ENCODE results near the gene GABBR2. TPM values are rescaled to one million over a fixed set of nuclear protein-coding genes. Genes with fewer than 3 reads are reported as not detected.
A peak's percentile ranks its signal among the peaks of the same experiment; 100 is the strongest.

Gene GABBR2
- total RNA-seq, 1 experiment from 2014 or later = 0.33 TPM

- Mint-ChIP-seq H3K4me3 (ENCODE audit: low read depth, unreplicated experiment) (no peak overlapping the region), H3K27me3 (ENCODE audit: unreplicated experiment) (peaks cover 59% of the 10 kb centered on the region), H3K4me1 (ENCODE audit: low read depth, unreplicated experiment) (no peaks in the 10 kb centered on the region), H3K27ac (ENCODE audit: unreplicated experiment) (no peak overlapping the region), H3K36me3 (ENCODE audit: insufficient read depth, unreplicated experiment) (no peaks in the 10 kb centered on the region), H3K9me3 (ENCODE audit: low read depth, unreplicated experiment) (no peaks in the 10 kb centered on the region)
- CTCF ChIA-PET = no interaction called here
- no peak for DNase-seq
- intact Hi-C loops (cut with micrococcal nuclease; ENCODE audit: unreplicated experiment) = no loop called here
- TF ChIP-seq, protein P1, sequence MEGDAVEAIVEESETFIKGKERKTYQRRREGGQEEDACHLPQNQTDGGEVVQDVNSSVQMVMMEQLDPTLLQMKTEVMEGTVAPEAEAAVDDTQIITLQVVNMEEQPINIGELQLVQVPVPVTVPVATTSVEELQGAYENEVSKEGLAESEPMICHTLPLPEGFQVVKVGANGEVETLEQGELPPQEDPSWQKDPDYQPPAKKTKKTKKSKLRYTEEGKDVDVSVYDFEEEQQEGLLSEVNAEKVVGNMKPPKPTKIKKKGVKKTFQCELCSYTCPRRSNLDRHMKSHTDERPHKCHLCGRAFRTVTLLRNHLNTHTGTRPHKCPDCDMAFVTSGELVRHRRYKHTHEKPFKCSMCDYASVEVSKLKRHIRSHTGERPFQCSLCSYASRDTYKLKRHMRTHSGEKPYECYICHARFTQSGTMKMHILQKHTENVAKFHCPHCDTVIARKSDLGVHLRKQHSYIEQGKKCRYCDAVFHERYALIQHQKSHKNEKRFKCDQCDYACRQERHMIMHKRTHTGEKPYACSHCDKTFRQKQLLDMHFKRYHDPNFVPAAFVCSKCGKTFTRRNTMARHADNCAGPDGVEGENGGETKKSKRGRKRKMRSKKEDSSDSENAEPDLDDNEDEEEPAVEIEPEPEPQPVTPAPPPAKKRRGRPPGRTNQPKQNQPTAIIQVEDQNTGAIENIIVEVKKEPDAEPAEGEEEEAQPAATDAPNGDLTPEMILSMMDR (IDR thresholded peaks at IDR 0.05; ENCODE audit: unreplicated experiment) = no peak
- BruUV-seq (replicated peaks) = no TSS peak
These were observed 368.5 kb downstream of the GABBR2 start for GRCh38 chr9:98339987-98340800.

DNA sequence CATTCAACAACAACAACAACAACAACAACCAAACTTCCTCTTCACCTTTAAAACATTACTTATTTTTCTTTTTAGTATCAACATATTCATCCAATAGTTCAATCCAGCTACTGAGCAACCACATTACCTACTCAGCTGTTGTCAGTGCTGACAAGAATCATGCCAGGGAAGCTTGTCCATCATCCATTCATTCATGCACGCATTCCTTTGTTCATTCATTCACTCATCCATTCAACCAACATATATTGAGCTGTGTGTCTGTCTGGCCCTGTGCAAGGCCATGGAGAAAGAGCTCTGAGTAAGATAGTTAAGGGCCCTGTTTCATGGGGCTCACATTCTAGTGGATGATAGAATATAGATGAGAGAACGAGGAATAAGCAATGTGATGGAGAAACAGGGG, 373.1 kb downstream of the GABBR2 start:
- CTCF ChIA-PET = no interaction called here
- H3K27me3 Mint-ChIP-seq (ENCODE audit: unreplicated experiment) = peaks cover 26% of the 10 kb centered on the region
- H3K4me3 Mint-ChIP-seq (ENCODE audit: low read depth, unreplicated experiment) = no peak overlapping the region
- no peaks in the 10 kb centered on the region for H3K4me1 Mint-ChIP-seq (ENCODE audit: low read depth, unreplicated experiment)
- BruUV-seq (replicated peaks) = no TSS peak
- DNase-seq = no peak
- intact Hi-C loops (cut with micrococcal nuclease; ENCODE audit: unreplicated experiment) = no loop called here
- TF ChIP-seq, protein P1 (IDR thresholded peaks at IDR 0.05; ENCODE audit: unreplicated experiment) = no peak
- H3K27ac Mint-ChIP-seq (ENCODE audit: unreplicated experiment) = no peak overlapping the region
- no peaks in the 10 kb centered on the region for H3K36me3 Mint-ChIP-seq (ENCODE audit: insufficient read depth, unreplicated experiment)
- H3K9me3 Mint-ChIP-seq (ENCODE audit: low read depth, unreplicated experiment) = no peaks in the 10 kb centered on the region

DNA sequence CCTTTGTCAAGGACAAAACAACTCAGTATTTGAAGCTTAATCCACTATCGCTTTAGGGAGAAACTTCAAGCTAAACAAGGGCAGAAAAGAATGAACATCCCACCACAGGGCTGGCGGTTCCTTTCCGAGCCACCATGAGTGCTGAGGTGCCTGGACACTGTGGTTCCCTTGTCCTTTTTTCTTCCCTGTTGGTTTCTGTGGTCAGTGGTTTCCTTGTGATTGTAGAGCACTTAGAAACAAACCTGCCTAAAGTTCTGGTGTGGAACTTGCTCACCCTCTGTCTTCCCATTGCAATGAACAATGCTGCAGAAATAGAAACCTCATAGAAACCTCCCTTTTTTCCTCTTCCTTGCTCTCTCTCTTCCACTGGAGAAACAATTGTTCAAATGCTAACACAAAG, 373.9 kb downstream of the GABBR2 start:
- intact Hi-C loops (cut with micrococcal nuclease; ENCODE audit: unreplicated experiment) = no loop called here
- H3K4me1 Mint-ChIP-seq (ENCODE audit: low read depth, unreplicated experiment) = no peaks in the 10 kb centered on the region

DNA sequence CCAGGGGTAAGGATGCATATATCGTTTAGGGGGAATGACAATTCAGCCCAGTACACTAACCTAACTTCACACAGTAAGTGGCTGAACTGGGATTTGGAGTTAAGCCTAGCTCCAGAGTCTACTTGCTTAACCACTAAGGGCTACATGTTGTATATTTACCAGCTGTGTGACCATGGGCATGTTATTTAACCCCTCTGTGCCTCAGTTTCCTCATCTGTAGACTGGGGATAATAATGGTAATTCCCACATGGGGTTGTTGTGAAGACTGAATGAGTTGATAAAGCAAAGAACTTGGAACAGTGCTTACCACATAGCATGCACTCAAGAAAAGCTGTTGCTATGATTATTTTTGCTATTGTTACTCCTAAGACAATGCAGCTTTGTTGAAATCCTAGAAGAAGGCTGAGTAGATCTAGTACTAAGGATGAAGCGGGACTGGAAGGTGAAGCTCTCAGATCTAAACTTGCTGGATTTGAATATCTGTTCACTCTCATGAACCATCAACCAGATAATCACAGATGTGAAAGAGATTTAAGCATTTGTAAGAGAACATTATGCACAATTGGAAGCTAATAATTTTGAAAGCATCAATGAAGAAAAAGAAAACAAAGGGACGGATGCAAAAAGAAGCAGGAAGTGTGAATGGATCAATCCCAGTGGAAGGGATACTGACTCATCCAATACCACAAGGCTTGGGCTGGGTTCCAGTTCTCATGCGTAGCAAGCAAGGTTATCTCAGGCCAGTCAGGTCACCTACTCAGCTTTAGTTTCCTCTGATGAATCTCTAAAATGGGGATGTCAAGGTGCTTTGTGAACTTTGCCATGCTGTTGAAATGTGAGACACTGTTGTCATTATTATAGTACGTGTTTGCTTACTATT, 374.8 kb downstream of the GABBR2 start:
- Mint-ChIP-seq H3K9me3 (ENCODE audit: low read depth, unreplicated experiment) (no peaks in the 10 kb centered on the region), H3K36me3 (ENCODE audit: insufficient read depth, unreplicated experiment) (no peaks in the 10 kb centered on the region), H3K27ac (ENCODE audit: unreplicated experiment) (peak overlapping the region; percentile 31), H3K27me3 (ENCODE audit: unreplicated experiment) (peaks cover 42% of the 10 kb centered on the region), H3K4me1 (ENCODE audit: low read depth, unreplicated experiment) (no peaks in the 10 kb centered on the region), H3K4me3 (ENCODE audit: low read depth, unreplicated experiment) (no peak overlapping the region)
- TF ChIP-seq, protein P1 (IDR thresholded peaks at IDR 0.05; ENCODE audit: unreplicated experiment) = no peak
- CTCF ChIA-PET = interaction anchor here (0.7 kb wide), 1 partner anchor 42 kb away, joined by 3 read pairs; no protein-coding TSS in a partner anchor
- peak; percentile 49 for DNase-seq
- intact Hi-C loops (cut with micrococcal nuclease; ENCODE audit: unreplicated experiment) = no loop called here
- BruUV-seq (replicated peaks) = no TSS peak

More for the DNA sequence above, 373.9 kb downstream of the GABBR2 start:
- BruUV-seq (replicated peaks) = no TSS peak
- Mint-ChIP-seq H3K27me3 (ENCODE audit: unreplicated experiment) (peaks cover 35% of the 10 kb centered on the region), H3K27ac (ENCODE audit: unreplicated experiment) (no peak overlapping the region), H3K9me3 (ENCODE audit: low read depth, unreplicated experiment) (no peaks in the 10 kb centered on the region), H3K36me3 (ENCODE audit: insufficient read depth, unreplicated experiment) (no peaks in the 10 kb centered on the region), H3K4me3 (ENCODE audit: low read depth, unreplicated experiment) (no peak overlapping the region)
- CTCF ChIA-PET = no interaction called here
- TF ChIP-seq, protein P1 (IDR thresholded peaks at IDR 0.05; ENCODE audit: unreplicated experiment) = no peak
- no peak for DNase-seq
